ENCODE data around the gene ZBTB49.

The ZBTB49 gene

DNA sequence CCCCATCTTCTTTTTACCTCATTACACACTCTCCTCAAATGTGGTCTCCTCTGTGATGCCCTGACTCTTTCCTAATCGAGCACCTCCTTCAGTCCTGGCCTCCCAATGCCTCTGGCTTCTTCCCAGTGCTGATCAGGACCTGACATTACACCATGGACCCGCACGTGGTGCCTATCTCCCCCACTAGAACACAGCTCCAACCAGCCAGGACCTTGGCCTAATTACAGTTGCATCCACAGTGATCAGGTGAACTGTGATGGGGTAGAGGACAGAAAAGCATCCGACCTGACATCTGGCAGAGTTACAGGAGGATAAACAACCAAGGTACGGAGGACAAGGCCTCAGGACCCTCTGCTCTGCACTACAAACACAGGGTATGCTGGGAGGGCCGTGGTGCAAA lies 12.5 kb upstream of the ZBTB49 start:
- no peak for DNase-seq (ENCODE audit: low read depth in 2 of 2)

DNA sequence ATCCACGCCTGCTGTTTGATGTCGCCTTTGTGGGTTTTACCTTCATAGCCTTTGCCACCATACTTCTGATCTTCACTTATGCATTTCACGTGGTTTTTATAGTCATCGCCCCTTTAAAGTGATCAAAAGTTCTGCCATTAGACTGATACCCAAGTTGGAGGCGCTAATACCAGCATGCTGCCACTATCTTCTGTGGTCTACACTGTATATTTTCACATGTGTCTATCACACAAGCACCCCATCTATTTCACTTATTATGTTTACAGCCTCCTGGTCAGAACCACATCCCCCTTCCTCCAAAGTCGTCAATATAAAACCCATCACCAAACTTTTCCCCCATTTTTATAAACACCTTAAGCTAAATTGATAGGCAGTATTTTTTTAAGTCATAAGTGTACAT lies 8.3 kb upstream of the ZBTB49 start:
- DNase-seq (ENCODE audit: low read depth in 2 of 2): no peak

DNA sequence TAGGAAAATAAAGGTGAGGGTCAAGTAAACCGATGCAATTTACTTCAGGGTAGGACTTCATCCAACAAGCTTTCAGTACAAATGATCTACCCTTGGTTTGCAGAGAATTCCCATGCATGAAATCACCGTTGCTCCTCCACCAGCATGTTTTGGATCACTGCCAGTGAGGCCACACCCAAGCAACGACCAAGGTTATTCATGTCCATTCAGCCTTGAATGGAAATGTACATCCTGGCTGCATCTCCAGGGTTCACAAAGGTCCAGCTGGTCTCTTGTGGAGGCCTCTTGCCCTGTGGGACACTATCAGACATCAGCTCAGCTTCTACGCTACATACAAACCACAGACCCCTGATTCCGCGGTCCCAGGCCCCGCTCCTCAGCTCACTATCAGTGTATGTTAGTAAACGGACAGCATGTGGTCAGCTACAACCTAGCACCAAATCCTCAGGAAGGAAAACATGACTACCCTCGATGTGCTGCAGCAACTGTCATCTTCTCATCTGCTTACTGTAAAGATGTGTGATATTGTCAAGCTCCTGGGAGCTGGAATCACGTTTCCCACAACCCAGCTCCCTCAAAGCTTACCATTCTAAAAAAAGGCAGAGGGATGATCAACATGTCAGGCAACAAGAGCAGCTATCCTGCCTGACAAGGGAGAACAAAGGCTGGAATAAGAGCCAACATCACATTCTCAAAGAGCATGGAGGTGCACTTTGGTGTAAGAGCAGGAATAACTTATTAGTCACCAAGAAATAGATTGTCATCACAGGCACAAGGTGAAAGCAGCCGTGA lies 5.0 kb upstream of the ZBTB49 start:
- DNase-seq (ENCODE audit: low read depth in 2 of 2): no peak

DNA sequence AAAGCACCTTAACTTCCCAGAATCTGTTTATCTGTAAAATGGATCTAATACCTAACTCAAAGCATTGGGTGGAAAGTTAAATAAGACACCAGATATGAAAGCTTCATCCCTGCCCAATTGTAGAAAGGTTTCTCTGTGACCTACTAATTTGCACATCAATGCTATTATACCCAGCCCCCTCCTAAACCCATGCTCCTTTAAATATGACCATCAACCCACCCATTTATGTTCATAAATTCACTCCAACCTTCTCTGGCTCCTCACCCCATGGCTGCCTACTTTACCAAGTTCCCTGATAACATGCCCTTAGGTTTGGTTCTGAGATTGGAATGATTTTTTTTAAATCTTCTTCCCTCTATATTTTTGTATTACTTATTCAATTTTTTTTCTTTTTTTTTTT lies 2.0 kb upstream of the ZBTB49 start:
- DNase-seq (ENCODE audit: low read depth in 2 of 2): no peak

DNA sequence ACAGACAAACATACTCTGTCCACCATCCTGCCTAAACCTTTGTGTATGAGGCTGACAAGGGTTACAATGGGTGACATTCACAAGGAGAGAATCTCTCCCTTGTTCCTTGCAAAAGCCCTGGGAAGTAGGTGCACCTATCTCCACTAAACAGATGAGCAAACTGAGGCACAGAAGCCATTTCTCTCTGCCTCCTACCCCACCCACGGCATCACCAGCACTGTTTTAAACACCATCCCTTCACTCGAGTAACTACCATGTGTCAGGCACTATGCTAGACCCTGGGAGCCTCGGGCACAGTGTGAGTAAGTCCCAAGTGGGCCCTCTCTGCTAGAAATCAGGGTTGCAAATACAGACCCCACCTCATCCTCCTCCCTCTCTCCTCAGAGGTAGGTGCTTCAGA lies 996 bp upstream of the ZBTB49 start:
- no peak for DNase-seq (ENCODE audit: low read depth in 2 of 2)

DNA sequence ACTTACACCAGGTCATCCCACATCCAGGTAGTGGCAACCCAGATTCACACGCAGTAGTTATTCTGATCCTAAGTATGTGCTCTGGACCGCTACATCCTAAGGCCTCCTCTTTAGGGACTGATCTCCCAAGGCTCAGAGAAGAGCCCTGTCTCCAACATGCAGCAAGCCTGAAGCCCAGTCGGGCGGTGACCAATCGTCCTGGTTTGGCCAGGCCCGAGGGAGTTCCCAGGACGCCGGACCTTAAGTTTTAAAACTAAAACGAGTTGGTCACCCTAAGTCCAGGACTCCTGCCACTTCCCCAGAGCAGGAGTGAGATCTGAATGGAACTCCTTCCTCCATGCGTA lies 482 bp upstream of the ZBTB49 start:
- no peak for DNase-seq (ENCODE audit: low read depth in 2 of 2)

DNA sequence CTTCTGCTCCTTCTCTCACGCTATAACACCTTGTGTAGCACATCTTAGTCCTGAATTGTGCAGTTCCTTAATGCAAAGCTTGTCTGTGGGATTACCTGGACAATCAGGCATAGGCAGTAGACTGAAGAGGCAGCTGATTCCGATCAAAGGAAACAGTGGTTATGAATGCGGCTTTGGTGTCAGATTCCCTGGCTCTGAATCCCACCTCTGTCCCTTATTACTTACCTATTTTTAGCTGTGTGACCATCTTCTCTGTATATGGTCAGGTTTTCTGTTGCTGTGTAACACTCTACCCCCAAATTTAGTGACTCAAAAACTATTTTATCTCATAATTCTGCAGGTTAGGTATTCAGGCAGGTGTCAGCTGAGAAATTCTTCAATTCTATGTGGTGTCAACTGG lies 3.2 kb downstream of the ZBTB49 start:
- no peak for DNase-seq (ENCODE audit: low read depth in 2 of 2)

DNA sequence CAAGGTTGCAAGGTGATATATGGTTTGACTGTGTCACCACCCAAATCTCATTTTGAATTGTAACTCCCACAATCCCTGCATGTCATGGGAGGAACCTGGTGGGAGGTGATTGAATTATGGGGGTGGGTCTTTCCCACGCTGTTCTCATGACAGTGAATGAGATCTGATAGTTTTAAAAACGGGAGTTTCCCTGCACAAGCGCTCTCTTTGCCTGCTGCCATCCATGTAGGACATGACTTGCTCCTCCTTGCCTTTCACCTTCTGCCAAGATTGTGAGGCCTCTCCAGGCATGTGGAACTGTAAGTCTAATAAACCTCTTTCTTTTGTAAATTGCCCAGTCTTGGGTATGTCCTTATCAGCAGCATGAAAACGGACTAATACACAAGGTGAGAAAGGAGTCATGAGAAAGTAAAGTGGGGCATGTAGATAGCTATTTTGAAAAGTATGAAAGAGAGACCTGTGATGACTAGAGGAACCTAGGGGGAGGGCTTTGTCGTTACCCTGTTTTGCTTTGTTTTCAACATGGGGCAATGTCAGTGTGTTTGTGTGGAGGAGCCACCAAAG lies 6.3 kb downstream of the ZBTB49 start:
- DNase-seq (ENCODE audit: low read depth in 2 of 2): no peak

DNA sequence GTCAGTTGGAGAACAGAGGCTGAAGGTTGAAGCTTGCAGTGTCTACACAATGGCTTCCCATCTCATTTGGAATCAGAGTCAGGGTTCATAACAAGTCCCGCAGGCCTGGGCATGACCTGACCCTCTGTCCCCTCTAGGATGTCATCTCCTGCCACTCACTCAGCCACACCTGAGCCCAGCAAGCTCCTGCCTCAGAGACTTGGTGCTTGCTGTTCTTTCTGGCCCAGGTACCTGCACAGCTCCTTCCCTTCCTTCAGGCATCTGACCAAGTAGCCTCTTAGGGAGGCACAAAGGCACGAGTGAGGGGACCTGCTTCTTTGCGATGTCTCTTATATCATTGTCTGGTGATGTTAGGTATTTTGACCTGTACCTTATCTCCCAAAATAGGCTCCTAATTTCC lies 9.0 kb downstream of the ZBTB49 start:
- no peak for DNase-seq (ENCODE audit: low read depth in 2 of 2)

DNA sequence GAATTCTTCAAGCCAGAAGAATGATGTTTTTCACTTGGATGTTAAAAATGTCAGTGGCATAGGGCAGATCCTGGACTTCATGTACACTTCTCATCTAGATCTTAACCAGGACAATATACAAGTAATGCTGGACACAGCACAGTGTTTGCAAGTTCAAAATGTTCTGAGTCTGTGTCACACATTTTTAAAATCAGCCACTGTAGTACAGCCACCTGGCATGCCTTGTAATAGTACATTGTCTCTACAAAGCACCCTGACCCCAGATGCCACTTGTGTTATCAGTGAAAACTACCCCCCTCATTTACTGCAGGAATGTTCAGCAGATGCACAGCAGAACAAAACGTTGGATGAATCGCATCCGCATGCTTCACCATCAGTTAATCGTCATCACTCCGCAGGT lies 11.9 kb downstream of the ZBTB49 start:
- DNase-seq (ENCODE audit: low read depth in 2 of 2): no peak

DNA sequence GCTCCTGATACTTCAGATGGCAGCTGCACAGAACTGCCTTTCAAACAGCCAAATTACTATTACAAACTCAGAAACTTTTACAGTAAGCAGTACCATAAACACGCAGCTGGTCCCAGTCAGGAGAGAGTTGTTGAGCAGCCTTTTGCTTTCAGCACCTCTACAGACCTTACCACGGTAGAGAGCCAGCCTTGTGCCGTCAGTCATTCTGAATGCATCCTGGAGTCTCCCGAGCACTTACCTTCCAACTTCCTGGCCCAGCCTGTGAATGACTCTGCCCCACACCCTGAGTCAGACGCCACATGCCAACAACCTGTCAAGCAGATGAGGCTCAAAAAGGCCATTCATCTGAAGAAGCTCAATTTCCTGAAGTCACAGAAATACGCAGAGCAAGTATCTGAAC lies 12.4 kb downstream of the ZBTB49 start:
- no peak for DNase-seq (ENCODE audit: low read depth in 2 of 2)

DNA sequence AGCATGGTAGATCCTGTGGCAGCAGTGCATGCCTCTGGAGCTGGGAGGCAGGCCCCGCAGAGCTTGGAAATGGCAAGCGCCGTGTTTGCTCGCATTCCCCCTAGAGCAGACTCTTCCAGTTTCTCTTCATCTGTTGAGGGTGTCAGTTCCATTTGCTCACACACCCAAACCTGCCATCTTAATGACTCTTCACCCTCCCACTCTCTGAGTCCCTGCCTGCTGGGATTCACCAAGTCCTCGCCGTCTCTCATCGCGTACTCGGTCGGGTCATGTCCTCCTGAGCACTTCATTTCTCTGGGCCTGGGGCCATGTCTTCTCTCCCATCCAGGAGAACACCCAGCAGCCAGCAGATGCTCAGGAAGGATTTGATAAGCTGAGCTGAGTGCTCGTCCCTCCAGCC lies 16.9 kb downstream of the ZBTB49 start:
- DNase-seq (ENCODE audit: low read depth in 2 of 2): no peak

DNA sequence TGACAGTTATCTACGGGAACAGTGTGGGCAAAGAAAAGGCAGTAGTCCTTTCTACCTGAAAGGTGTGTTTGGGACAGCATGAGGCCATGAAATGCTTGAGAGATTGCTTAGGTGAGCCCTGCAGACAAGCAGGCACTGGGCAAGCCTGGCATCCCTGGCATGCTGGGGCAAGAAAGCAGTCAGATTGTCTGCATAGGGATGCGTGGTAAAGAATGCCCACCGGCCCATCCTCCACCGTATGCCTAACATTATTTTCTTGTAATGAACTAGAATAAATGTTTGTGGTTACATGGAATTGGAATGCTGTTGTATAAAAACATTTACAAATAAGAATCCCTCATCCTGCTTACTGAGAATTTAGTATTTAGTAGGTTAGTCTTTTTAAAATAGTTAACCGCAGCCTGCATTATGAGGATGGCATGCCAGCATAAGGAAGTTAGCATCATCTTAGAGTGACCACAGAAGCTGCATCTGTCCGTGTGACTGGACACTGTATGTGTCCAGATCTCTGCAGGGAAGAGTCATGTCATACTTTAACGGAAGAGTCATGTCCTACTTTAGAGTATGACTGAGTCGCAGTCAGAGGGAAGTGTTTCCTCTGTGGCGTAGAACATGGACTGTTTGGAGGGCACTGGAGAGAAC lies 18.9 kb downstream of the ZBTB49 start:
- DNase-seq (ENCODE audit: low read depth in 2 of 2): no peak

DNA sequence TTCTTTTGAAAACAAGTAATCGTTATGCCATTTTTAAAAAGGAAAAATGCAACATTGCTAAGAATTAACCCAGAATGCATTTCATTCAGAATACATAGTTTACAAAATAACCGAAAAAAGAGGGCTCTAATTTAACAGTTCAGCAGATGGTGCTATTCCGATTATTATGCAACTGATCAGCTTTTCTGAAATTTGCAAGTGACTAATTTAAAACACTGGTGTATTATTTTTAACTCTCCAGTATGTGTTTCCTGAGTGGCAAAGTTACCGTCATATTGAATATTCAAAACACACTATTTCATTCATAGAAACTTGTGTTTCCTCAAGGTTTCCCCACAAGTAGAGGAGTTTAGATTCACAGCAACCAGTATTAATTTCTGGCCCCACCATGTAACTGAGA lies 21.1 kb downstream of the ZBTB49 start:
- no peak for DNase-seq (ENCODE audit: low read depth in 2 of 2)

DNA sequence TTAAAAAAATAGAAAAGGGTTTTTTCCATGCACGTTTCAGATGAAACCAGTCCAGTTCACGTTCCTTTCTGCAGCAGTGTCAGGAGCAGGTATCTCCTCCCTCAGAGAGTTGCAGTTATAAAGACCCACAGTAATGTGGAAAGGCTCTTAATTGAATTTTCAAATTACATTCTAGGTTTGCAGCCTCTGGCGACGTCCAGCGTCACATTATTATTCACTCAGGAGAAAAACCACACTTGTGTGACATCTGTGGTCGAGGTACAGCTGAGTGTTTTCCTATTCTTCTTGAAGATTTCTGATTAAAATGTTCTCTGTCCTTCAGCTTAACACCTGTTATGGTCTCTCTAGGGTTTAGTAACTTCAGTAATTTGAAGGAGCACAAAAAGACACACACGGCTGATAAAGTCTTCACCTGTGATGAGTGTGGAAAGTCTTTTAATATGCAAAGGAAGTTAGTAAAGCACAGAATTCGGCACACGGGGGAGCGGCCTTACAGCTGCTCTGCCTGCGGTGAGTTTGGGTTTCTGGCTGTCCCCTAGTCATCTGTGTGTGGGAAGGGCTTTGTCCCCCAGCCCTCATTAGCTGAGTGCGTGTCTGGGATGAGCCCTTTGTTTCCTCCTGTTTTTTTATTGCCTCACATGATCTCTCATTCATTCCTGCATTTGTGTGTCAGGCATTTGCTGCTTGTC lies 25.6 kb downstream of the ZBTB49 start:
- DNase-seq (ENCODE audit: low read depth in 2 of 2): no peak

DNA sequence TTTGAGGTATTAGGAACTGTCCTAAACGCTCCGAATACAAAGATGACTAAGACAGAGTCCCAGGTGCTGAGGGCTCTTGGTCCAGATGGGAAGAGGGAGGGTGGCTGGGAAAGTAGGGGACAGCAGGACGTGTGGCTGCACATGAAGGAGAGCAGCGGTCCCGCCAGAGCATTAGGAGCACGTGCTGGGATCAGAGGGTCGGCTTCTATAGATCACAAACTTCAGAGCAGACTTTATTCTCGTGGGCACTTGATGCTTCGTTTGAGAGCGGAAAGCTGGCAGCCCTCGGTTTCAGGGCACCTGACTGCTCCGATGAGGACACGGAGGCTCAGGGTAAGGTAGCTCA lies 26.1 kb downstream of the ZBTB49 start:
- DNase-seq (ENCODE audit: low read depth in 2 of 2): no peak

DNA sequence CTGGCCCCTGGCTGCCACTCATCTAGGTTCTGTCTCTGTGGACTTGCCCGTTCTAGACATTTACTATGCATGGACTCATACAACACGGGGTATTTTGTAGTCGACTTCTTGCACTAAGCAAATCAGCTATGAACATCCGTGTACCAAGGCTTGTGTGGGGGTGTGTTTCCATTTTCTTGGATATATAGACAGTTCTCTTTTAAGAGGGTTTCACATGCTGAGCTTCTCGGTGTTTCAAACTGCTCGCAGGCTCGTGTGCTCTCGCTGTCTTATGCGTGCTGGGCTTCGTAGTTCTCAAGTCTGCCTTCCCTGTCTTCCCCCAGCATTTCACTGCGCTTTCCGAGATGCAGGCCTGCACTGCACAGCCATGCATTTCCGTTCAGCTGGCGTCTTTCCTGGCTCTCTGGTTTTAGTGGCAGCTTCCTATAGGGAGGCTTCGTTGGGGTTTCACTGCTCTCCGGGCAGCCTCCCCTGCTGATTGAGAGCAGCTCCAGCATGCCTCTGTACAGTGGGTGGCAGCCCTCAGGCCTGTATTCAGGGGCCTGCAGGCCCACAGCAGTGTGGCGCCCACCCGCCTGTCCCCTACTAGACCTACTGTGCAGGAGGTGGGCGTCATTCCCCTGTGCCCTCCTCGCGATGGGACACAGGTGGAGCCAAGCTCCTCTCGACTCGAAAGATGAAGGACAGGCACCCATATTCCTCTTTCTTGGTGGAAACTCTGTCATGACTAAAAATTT lies 27.6 kb downstream of the ZBTB49 start:
- DNase-seq (ENCODE audit: low read depth in 2 of 2): no peak

DNA sequence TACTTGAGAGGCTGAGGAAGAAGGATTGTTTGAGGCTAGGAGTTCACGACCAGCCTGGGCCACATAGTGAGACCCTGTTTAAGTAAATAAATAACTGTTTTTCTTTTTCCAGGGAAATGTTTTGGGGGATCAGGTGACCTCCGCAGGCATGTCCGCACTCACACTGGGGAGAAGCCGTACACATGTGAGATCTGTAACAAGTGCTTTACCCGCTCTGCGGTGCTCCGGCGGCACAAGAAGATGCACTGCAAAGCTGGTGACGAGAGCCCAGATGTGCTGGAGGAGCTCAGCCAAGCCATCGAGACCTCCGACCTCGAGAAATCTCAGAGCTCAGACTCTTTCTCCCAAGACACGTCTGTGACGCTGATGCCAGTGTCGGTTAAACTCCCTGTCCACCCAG lies 30.5 kb downstream of the ZBTB49 start:
- no peak for DNase-seq (ENCODE audit: low read depth in 2 of 2)

DNA sequence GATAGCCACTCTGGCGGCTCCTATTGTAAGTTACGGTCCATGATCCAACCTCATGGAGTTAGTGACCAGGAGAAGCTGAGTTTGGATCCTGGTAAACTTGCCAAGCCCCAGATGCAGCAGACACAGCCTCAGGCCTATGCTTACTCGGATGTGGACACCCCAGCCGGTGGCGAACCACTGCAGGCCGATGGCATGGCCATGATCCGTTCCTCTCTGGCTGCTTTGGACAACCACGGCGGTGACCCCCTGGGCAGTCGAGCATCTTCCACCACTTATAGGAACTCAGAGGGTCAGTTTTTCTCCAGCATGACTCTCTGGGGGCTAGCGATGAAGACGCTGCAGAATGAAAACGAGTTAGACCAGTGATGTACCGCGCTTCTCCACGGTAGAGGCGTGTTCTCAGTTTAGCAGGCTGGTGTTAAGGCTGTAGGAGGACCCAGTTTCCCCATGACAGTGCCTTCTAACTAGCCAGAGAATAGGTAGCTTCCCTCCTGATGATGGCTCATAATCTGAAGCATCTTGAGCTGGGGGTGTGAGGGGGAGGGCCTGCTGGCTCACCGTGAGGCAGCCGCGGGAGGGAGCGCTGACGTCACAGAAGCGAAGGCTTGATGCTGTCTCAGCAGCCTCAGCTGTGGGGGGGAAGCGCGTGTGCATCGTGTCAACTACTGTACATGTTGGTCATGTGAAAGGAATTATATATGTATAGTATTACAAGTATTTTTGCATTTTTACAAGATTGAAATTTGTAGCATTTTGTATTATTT lies 31.1 kb downstream of the ZBTB49 start:
- no peak for DNase-seq (ENCODE audit: low read depth in 2 of 2)

DNA sequence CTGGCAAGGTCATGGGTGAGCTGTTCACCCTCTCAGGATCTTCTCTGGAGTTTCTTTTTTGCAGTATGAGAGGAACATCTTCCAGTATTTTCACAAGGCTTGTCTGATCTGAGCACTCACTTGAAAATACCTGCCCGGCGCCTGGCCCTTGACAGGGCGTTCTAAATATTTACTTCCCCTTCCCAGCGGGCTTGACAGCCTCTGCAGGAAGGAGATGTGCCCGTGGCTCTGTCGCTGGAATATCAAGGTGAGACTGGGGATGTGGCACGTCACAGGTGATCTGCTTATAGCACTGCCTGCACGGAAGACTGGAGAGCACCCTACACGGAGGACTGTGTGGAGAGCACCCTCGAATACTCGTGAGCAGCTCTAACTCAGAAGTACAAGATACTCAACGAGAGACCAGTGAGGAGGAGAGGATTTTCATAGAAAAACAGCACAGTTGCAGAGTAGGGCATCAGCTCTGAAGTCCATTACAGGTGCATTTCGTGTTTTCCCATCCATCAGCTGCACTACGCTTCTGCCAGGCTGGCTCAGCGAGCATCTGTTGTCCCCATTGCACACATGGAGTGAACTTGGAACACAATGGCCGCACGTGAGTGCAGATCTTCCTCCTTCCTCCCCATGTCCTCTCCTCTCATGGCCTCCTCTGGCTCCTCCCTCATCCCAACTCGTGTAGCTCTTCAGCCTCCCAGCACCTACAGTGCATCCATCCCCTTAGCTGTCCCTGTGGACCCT lies 32.1 kb downstream of the ZBTB49 start:
- DNase-seq (ENCODE audit: low read depth in 2 of 2): no peak
